ENCODE data around the gene RBM26.

DNA sequence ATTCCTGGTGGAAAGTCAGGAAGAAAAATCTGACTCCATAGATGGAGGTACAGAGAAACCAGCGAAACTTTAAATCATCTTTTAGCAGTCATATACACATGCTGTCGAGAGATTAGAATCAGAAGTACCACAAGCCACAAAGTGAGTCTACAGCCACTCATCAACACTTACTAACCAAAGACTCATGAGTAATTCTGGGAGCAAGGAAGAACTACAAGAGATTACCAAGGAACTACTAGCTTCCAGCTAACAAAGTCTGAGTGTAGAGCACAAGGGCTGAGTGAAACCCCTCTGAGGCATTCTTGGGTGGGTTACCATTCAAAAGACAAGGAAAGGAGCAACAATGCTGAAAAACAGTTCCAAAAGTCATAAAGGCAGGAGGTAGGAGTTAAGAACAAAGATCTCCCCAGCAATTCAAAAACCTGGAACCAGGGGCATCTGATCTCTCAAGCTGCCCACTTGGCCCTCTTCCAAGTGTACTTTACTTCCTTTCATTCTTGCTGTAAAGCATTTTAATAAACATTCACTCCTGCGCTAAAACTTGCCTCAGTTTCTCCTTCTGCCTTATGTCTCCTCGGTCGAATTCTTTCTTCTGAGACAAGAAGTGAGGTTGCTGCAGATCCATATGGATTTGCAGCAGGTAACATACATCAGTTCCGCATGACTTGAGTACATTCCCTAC, 13.0 kb downstream of the RBM26 start:
- TF ChIP-seq, protein P1, sequence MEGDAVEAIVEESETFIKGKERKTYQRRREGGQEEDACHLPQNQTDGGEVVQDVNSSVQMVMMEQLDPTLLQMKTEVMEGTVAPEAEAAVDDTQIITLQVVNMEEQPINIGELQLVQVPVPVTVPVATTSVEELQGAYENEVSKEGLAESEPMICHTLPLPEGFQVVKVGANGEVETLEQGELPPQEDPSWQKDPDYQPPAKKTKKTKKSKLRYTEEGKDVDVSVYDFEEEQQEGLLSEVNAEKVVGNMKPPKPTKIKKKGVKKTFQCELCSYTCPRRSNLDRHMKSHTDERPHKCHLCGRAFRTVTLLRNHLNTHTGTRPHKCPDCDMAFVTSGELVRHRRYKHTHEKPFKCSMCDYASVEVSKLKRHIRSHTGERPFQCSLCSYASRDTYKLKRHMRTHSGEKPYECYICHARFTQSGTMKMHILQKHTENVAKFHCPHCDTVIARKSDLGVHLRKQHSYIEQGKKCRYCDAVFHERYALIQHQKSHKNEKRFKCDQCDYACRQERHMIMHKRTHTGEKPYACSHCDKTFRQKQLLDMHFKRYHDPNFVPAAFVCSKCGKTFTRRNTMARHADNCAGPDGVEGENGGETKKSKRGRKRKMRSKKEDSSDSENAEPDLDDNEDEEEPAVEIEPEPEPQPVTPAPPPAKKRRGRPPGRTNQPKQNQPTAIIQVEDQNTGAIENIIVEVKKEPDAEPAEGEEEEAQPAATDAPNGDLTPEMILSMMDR (conservative IDR thresholded peaks at IDR 0.05; ENCODE audit: low read depth in 2 of 2) = no peak
- TF ChIP-seq EZH2 (IDR thresholded peaks at IDR 0.05; ENCODE audit: low read depth, unreplicated experiment) (no peak), EZH2phosphoT487 (IDR thresholded peaks at IDR 0.05; ENCODE audit: unreplicated experiment) (no peak), ZNF331 (CRISPR knock-in tag; IDR thresholded peaks at IDR 0.05; ENCODE audit: low read depth) (no peak), ZNF114 (CRISPR knock-in tag; IDR thresholded peaks at IDR 0.05) (no peak), CREB1 (CRISPR knock-in tag; IDR thresholded peaks at IDR 0.05; ENCODE audit: low read depth) (no peak), POLR2AphosphoS5 (IDR thresholded peaks at IDR 0.05; ENCODE audit: low read depth) (no peak), REST (IDR thresholded peaks at IDR 0.05; ENCODE audit: unreplicated experiment) (no peak), JUNB (IDR thresholded peaks at IDR 0.05; ENCODE audit: unreplicated experiment) (no peak), NANOG (IDR thresholded peaks at IDR 0.05; ENCODE audit: borderline replicate concordance) (no peak), STAT1 (IDR thresholded peaks at IDR 0.05; ENCODE audit: unreplicated experiment) (no peak)
- TF ChIP-seq, protein P2, sequence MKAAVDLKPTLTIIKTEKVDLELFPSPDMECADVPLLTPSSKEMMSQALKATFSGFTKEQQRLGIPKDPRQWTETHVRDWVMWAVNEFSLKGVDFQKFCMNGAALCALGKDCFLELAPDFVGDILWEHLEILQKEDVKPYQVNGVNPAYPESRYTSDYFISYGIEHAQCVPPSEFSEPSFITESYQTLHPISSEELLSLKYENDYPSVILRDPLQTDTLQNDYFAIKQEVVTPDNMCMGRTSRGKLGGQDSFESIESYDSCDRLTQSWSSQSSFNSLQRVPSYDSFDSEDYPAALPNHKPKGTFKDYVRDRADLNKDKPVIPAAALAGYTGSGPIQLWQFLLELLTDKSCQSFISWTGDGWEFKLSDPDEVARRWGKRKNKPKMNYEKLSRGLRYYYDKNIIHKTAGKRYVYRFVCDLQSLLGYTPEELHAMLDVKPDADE (IDR thresholded peaks at IDR 0.05) = no peak

Data from GM23338 (cell line).